ENCODE measurements around the gene DLGAP1. TPM values are rescaled to one million over a fixed set of nuclear protein-coding genes. Genes with fewer than 3 reads are reported as not detected.

Gene DLGAP1
- total and polyA plus RNA-seq, 2 donors (not counting 1 experiment from before 2014, with no cell fraction given): 0.07 to 0.61 TPM

GRCh38 chr18:3647636-3648035 lies 807.5 kb downstream of the DLGAP1 start:
- Histone ChIP-seq H3K27ac (ENCODE audit: low read length in 2 of 2) (no peak overlapping the region), H3K9me3 (ENCODE audit: control extremely low read depth in 1 of 3, control insufficient read depth in 2 of 3, insufficient read depth in 1 of 3, low read length in 2 of 3) (no peaks in the 10 kb centered on the region), H2AFZ (ENCODE audit: insufficient read depth, low read depth, low read length, poor library complexity, severe bottlenecking) (no peak overlapping the region), H3K27me3 (replicated peaks in 1 of 4; ENCODE audit: control extremely low read depth in 1 of 4, control insufficient read depth in 3 of 4, insufficient read depth in 4 of 4, low read length in 3 of 4) (no peaks in the 10 kb centered on the region), H3K4me2 (replicated peaks; ENCODE audit: low read depth, low read length, poor library complexity, severe bottlenecking) (no peak overlapping the region), H3K79me2 (ENCODE audit: control insufficient read depth, insufficient read depth, low read length) (no peaks in the 10 kb centered on the region), H3K4me1 (ENCODE audit: control insufficient read depth in 2 of 2, insufficient read depth in 2 of 2, low read length in 2 of 2) (no peaks in the 10 kb centered on the region), H4K20me1 (ENCODE audit: control insufficient read depth, insufficient read depth, low read length, poor library complexity, severe bottlenecking) (no peaks in the 10 kb centered on the region), H3K9ac (ENCODE audit: low read length) (no peak overlapping the region), H3K36me3 (replicated peaks in 1 of 2; ENCODE audit: control extremely low read depth in 1 of 2, control insufficient read depth in 1 of 2, extremely low read depth in 1 of 2, insufficient read depth in 2 of 2, low read length in 1 of 2) (no peaks in the 10 kb centered on the region), H3K4me3 (ENCODE audit: control extremely low read depth in 1 of 5, extremely low read depth in 1 of 5, insufficient read depth in 1 of 5, low read depth in 2 of 5, low read length in 4 of 5) (no peak overlapping the region)
- no peaks in the 10 kb centered on the region for H3K9me3 Mint-ChIP-seq (ENCODE audit: insufficient read depth)
- POLR2A ChIA-PET: no interaction called here
- no peak for TF ChIP-seq EZH2 (IDR thresholded peaks at IDR 0.05; ENCODE audit: borderline replicate concordance, insufficient read depth, low read depth, low read length, poor library complexity, severe bottlenecking)
- TF ChIP-seq CTCF (IDR thresholded peaks at IDR 0.05): no peak
- H3K4me3 Mint-ChIP-seq: no peak overlapping the region
- intact Hi-C loops (cut with micrococcal nuclease): no loop called here
- H3K4me1 Mint-ChIP-seq: no peaks in the 10 kb centered on the region
- DNase-seq (no peak), ATAC-seq (ENCODE audit: low read depth) (no peak)
- CTCF ChIA-PET: no interaction called here
- WGBS (ENCODE audit: insufficient coverage): 85% methylated on average over 2 of the region's 4 CpGs
- H3K27ac Mint-ChIP-seq: no peak overlapping the region
- H3K27me3 Mint-ChIP-seq: peaks cover 12% of the 10 kb centered on the region

- no peaks in the 10 kb centered on the region for H3K36me3 ChIP-seq (replicated peaks in 1 of 2; ENCODE audit: control extremely low read depth in 1 of 2, control insufficient read depth in 1 of 2, extremely low read depth in 1 of 2, insufficient read depth in 2 of 2, low read length in 1 of 2)
- H3K9me3 ChIP-seq (ENCODE audit: control extremely low read depth in 1 of 3, control insufficient read depth in 2 of 3, insufficient read depth in 1 of 3, low read length in 2 of 3): no peaks in the 10 kb centered on the region
- no peak overlapping the region for H2AFZ ChIP-seq (ENCODE audit: insufficient read depth, low read depth, low read length, poor library complexity, severe bottlenecking)
- CTCF ChIA-PET: no interaction called here
- ATAC-seq (ENCODE audit: low read depth): no peak
- Mint-ChIP-seq H3K4me3 (no peak overlapping the region), H3K4me1 (no peaks in the 10 kb centered on the region), H3K27ac (no peak overlapping the region), H3K9me3 (ENCODE audit: insufficient read depth) (no peaks in the 10 kb centered on the region), H3K27me3 (peaks cover 17% of the 10 kb centered on the region)
- intact Hi-C loops (cut with micrococcal nuclease): no loop called here
- H3K27ac ChIP-seq (ENCODE audit: low read length in 2 of 2): no peak overlapping the region
- H3K4me2 ChIP-seq (replicated peaks; ENCODE audit: low read depth, low read length, poor library complexity, severe bottlenecking): no peak overlapping the region
- POLR2A ChIA-PET: no interaction called here
- no peaks in the 10 kb centered on the region for H3K4me1 ChIP-seq (ENCODE audit: control insufficient read depth in 2 of 2, insufficient read depth in 2 of 2, low read length in 2 of 2)
- no peak for DNase-seq
- no peak for TF ChIP-seq EZH2 (IDR thresholded peaks at IDR 0.05; ENCODE audit: borderline replicate concordance, insufficient read depth, low read depth, low read length, poor library complexity, severe bottlenecking)
- TF ChIP-seq CTCF (IDR thresholded peaks at IDR 0.05): no peak
- H3K79me2 ChIP-seq (ENCODE audit: control insufficient read depth, insufficient read depth, low read length): no peaks in the 10 kb centered on the region
- 50% methylated on average over 1 of the region's 5 CpGs for WGBS (ENCODE audit: insufficient coverage)
- no peaks in the 10 kb centered on the region for H3K27me3 ChIP-seq (replicated peaks in 1 of 4; ENCODE audit: control extremely low read depth in 1 of 4, control insufficient read depth in 3 of 4, insufficient read depth in 4 of 4, low read length in 3 of 4)
- no peak overlapping the region for H3K9ac ChIP-seq (ENCODE audit: low read length)
- H3K4me3 ChIP-seq (ENCODE audit: control extremely low read depth in 1 of 5, extremely low read depth in 1 of 5, insufficient read depth in 1 of 5, low read depth in 2 of 5, low read length in 4 of 5): no peak overlapping the region
- H4K20me1 ChIP-seq (ENCODE audit: control insufficient read depth, insufficient read depth, low read length, poor library complexity, severe bottlenecking): no peaks in the 10 kb centered on the region
Observed at GRCh38 chr18:3645384-3646156, 809.5 kb downstream of the DLGAP1 start.
